ENCODE measurements around the gene SYT17.

DNA sequence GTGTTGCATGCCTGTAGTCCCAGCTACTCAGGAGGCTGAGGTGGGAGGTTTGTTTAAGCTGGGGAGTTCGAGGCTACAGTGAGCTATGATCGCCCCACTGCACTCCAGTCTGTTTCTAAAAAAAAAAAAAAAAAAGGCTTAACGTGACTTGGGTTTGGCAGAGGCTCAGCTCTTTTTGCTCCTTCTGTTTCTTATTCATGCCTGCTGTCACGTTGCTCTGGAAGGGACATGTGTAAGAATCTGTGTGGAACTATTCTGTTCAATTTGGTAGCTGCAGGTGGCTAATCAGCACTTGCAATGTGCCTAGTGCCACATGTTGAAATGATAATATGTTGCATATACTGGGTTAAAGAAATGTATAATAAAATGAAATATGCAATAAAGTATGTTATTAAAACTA, 20.9 kb upstream of the SYT17 start:
- TF ChIP-seq, protein P1, sequence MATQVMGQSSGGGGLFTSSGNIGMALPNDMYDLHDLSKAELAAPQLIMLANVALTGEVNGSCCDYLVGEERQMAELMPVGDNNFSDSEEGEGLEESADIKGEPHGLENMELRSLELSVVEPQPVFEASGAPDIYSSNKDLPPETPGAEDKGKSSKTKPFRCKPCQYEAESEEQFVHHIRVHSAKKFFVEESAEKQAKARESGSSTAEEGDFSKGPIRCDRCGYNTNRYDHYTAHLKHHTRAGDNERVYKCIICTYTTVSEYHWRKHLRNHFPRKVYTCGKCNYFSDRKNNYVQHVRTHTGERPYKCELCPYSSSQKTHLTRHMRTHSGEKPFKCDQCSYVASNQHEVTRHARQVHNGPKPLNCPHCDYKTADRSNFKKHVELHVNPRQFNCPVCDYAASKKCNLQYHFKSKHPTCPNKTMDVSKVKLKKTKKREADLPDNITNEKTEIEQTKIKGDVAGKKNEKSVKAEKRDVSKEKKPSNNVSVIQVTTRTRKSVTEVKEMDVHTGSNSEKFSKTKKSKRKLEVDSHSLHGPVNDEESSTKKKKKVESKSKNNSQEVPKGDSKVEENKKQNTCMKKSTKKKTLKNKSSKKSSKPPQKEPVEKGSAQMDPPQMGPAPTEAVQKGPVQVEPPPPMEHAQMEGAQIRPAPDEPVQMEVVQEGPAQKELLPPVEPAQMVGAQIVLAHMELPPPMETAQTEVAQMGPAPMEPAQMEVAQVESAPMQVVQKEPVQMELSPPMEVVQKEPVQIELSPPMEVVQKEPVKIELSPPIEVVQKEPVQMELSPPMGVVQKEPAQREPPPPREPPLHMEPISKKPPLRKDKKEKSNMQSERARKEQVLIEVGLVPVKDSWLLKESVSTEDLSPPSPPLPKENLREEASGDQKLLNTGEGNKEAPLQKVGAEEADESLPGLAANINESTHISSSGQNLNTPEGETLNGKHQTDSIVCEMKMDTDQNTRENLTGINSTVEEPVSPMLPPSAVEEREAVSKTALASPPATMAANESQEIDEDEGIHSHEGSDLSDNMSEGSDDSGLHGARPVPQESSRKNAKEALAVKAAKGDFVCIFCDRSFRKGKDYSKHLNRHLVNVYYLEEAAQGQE (IDR thresholded peaks at IDR 0.05; ENCODE audit: insufficient read depth in 1 of 2, low read depth in 2 of 2, low read length in 2 of 2) = no peak
- TF ChIP-seq TAF1 (IDR thresholded peaks at IDR 0.05; ENCODE audit: borderline replicate concordance, insufficient read depth, low read length) (no peak), POLR2AphosphoS5 (IDR thresholded peaks at IDR 0.05; ENCODE audit: low read depth, low read length) (no peak)
